PC-3 (cell line): ENCODE results near the gene C1orf105. TPM values are rescaled to one million over a fixed set of nuclear protein-coding genes. Genes with fewer than 3 reads are reported as not detected.

Experiments used
- ATAC-seq: fragments of 200-7000 bp; cut with Tn5 transposase; 2 replicates; pipeline ENCODE4 v1.9.1; 2020; ENCODE audit warnings: mild to moderate bottlenecking, moderate library complexity
- BruUV-seq: library from RNA; stranded (reverse); fragments of 400-500 nt; replicated peaks from 2 replicates; lab custom pipeline; 2021; lab: Mats Ljungman, UMichigan
- CTCF ChIA-PET: fragments of 300-600 bp; sonication (Branson Sonifier 250); formaldehyde crosslinking; loops from one replicate; lab custom pipeline; 2022; ENCODE audit warnings: antibody characterized with exemption; lab: Charles Lee
- POLR2A ChIA-PET: fragments of 300-600 bp; sonication (Branson Sonifier 250); formaldehyde crosslinking; loops from one replicate; lab custom pipeline; 2022; ENCODE audit warnings: antibody characterized with exemption; ENCODE audit not compliant: unreplicated experiment; lab: Charles Lee
- DNase-seq: peaks from one replicate; pipeline ENCODE4 v3.0.0-alpha.2; 2015
- H2AFZ ChIP-seq: fragments of 300-600 bp; sonication (generic); 2 replicates; pipeline ENCODE4 v1.6.0; 2016; ENCODE audit warnings: antibody characterized with exemption, low read length
- H3F3A ChIP-seq: fragments of 300-600 bp; sonication (generic); one replicate; pipeline ENCODE4 v1.6.0; 2017; ENCODE audit warnings: antibody characterized with exemption, low read length, control low read depth, mild to moderate bottlenecking; ENCODE audit not compliant: unreplicated experiment
- H3K27ac ChIP-seq: fragments of 300-600 bp; sonication (generic); 2 replicates; pipeline ENCODE4 v1.5.1; 2016; ENCODE audit warnings: mild to moderate bottlenecking, low read length
- H3K27me3 ChIP-seq: fragments of 300-600 bp; sonication (generic); 2 replicates; pipeline ENCODE4 v1.6.1; 2016; ENCODE audit warnings: low read length, mixed read lengths
- H3K36me3 ChIP-seq: fragments of 300-600 bp; sonication (generic); 2 replicates; pipeline ENCODE4 v1.6.1; 2016; ENCODE audit warnings: low read depth, mixed run types, low read length, mixed read lengths
- H3K4me1 ChIP-seq: fragments of 300-600 bp; sonication (generic); 2 replicates; pipeline ENCODE4 v1.5.1; 2016; ENCODE audit warnings: low read length; ENCODE audit not compliant: insufficient read depth
- H3K4me2 ChIP-seq: fragments of 300-600 bp; sonication (generic); 2 replicates; pipeline ENCODE4 v1.6.0; 2016; ENCODE audit warnings: low read length
- H3K4me3 ChIP-seq: fragments of 300-600 bp; sonication (generic); 2 replicates; pipeline ENCODE4 v1.5.1; 2016; ENCODE audit warnings: mild to moderate bottlenecking, low read length, mixed read lengths
- H3K79me2 ChIP-seq: fragments of 300-600 bp; sonication (generic); 2 replicates; pipeline ENCODE4 v1.6.1; 2017; ENCODE audit warnings: low read length, mixed read lengths
- H3K9ac ChIP-seq: fragments of 300-600 bp; sonication (generic); 2 replicates; pipeline ENCODE4 v1.6.0; 2016; ENCODE audit warnings: mild to moderate bottlenecking, low read length
- H3K9me2 ChIP-seq: fragments of 300-600 bp; sonication (generic); replicated peaks from 2 replicates; pipeline ENCODE4 v1.6.1; 2016; ENCODE audit warnings: mixed run types, low read length, mixed read lengths
- H3K9me3 ChIP-seq: fragments of 300-600 bp; sonication (generic); 2 replicates; pipeline ENCODE4 v1.6.1; 2016; ENCODE audit warnings: low read length, mixed read lengths
- H4K20me1 ChIP-seq: fragments of 300-600 bp; sonication (generic); 2 replicates; pipeline ENCODE4 v1.6.1; 2016; ENCODE audit warnings: low read length, mixed read lengths
- CTCF ChIP-seq: fragments of 300-600 bp; sonication (generic); conservative IDR thresholded peaks from 2 replicates; pipeline ENCODE4 v1.5.1; 2017; ENCODE audit warnings: antibody characterized with exemption, low read depth, mild to moderate bottlenecking, low read length
- EZH2 ChIP-seq: fragments of 300-600 bp; sonication (generic); IDR thresholded peaks from one replicate; pipeline ENCODE4 v1.6.1; 2017; ENCODE audit warnings: antibody characterized with exemption, mild to moderate bottlenecking, low read length; ENCODE audit not compliant: unreplicated experiment
- EZH2phosphoT487 ChIP-seq: fragments of 300-600 bp; sonication (generic); IDR thresholded peaks from 2 replicates; pipeline ENCODE4 v1.6.1; 2018; ENCODE audit warnings: mild to moderate bottlenecking, antibody characterized with exemption, low read length, borderline replicate concordance
- intact Hi-C: fragments of 100-400 bp; cut with micrococcal nuclease; formaldehyde crosslinking; loops from 2 replicates; pipeline ENCODE4 v1.9.0; 2023
- total RNA-seq: library from RNA; depleted of rRNA; stranded (reverse); fragments of >200 nt; gene quantifications from 2 replicates; pipeline ENCODE4 v1.2.3, GENCODE V29; 2014

The C1orf105 gene
- total RNA-seq, 1 experiment from 2014 or later: not detected

- H3K79me2 ChIP-seq: no peaks in the 10 kb centered on the region
- no TSS peak for BruUV-seq
- POLR2A ChIA-PET: no interaction called here
- H3K9me2 ChIP-seq: 0 out of 2 replicates have a peak, but pooled peaks cover 8% of the 10 kb centered on the region
- H4K20me1 ChIP-seq: no peaks in the 10 kb centered on the region
- H3F3A ChIP-seq: peaks cover 3% of the 10 kb centered on the region
- H3K4me2 ChIP-seq: no peak overlapping the region
- no peak overlapping the region for H3K4me3 ChIP-seq
- no peaks in the 10 kb centered on the region; the same call in 1 of the 2 replicates for H3K36me3 ChIP-seq
- 0 out of 2 replicates have a peak, but pooled peaks cover 6% of the 10 kb centered on the region for H3K9me3 ChIP-seq
- ATAC-seq (no peak), DNase-seq (no peak)
- intact Hi-C loops: no loop called here
- CTCF ChIA-PET: interaction anchor here (0.6 to 0.7 kb wide), 2 partner anchors 20 to 364 kb away, joined by 3 to 4 read pairs; no protein-coding TSS in a partner anchor
- TF ChIP-seq EZH2: no peak
- TF ChIP-seq EZH2phosphoT487: no peak
- no peak for TF ChIP-seq CTCF
- H3K27me3 ChIP-seq: no peaks in the 10 kb centered on the region
- no peak overlapping the region for H2AFZ ChIP-seq
- no peak overlapping the region for H3K27ac ChIP-seq
- H3K9ac ChIP-seq: no peak overlapping the region
- H3K4me1 ChIP-seq: peaks cover 25% of the 10 kb centered on the region
Measured at GRCh38 chr1:172510479-172510878, 90.0 kb downstream of the C1orf105 start.

GRCh38 chr1:172512591-172512990 is 92.1 kb downstream of the C1orf105 start:
- ChIA-PET CTCF (interaction anchor here (0.7 kb wide), 1 partner anchor 20 kb away, joined by 5 read pairs; no protein-coding TSS in a partner anchor), POLR2A (interaction anchor here (0.7 kb wide), 1 partner anchor 64 kb away, joined by 3 read pairs; no protein-coding TSS in a partner anchor)
- no peak overlapping the region for H3K4me3 ChIP-seq
- no TSS peak for BruUV-seq
- H3K4me2 ChIP-seq: no peak overlapping the region; the same call in 1 of the 2 replicates
- peaks cover 25% of the 10 kb centered on the region for H3K4me1 ChIP-seq
- no peaks in the 10 kb centered on the region; the same call in 1 of the 2 replicates for H3K36me3 ChIP-seq
- DNase-seq (peak; percentile 41), ATAC-seq (peak; percentile 14)
- 0 out of 2 replicates have a peak, but pooled peaks cover 6% of the 10 kb centered on the region for H3K9me3 ChIP-seq
- peak overlapping the region; percentile 33; the same call in 1 of the 2 replicates for H3K27ac ChIP-seq
- 0 out of 2 replicates have a peak, but pooled peaks cover 4% of the 10 kb centered on the region for H3K9me2 ChIP-seq
- no peaks in the 10 kb centered on the region for H4K20me1 ChIP-seq
- H3K79me2 ChIP-seq: no peaks in the 10 kb centered on the region
- TF ChIP-seq EZH2phosphoT487: no peak
- no peak for TF ChIP-seq EZH2
- no peak for TF ChIP-seq CTCF
- H2AFZ ChIP-seq: no peak overlapping the region
- peaks cover 3% of the 10 kb centered on the region for H3F3A ChIP-seq
- intact Hi-C loops: loop anchor here (2.0 kb wide), 1 partner anchor 30 kb away; no protein-coding TSS in a partner anchor
- H3K27me3 ChIP-seq: no peaks in the 10 kb centered on the region
- no peak overlapping the region for H3K9ac ChIP-seq
